ENCODE data around the gene PECR. TPM values are rescaled to one million over a fixed set of nuclear protein-coding genes. Genes with fewer than 3 reads are reported as not detected.
A peak's percentile ranks its signal among the peaks of the same experiment; 100 is the strongest.
"Not testable (repeated sequence)": the region's sequence is repeated elsewhere in the genome, so short reads cannot be mapped to it uniquely, and the experiment has no call there.

The PECR gene
- total RNA-seq, 1 donor: 9.9 TPM

GRCh38 chr2:216015722-216016464 is 65.7 kb downstream of the PECR start:
- no peak for TF ChIP-seq CTCF (IDR thresholded peaks at IDR 0.05; ENCODE audit: insufficient read depth, low read depth, low read length)
- H3K4me3 ChIP-seq (ENCODE audit: low read depth, low read length): no peak overlapping the region
- no peak for DNase-seq (ENCODE audit: low read depth)

- no peak for TF ChIP-seq CTCF (IDR thresholded peaks at IDR 0.05; ENCODE audit: insufficient read depth, low read depth, low read length)
- no peak overlapping the region for H3K4me3 ChIP-seq (ENCODE audit: low read depth, low read length)
- no peak for DNase-seq (ENCODE audit: low read depth)
Measured at GRCh38 chr2:216014986-216015385, 66.6 kb downstream of the PECR start.

GRCh38 chr2:216014006-216014405 is 67.6 kb downstream of the PECR start:
- no peak for TF ChIP-seq CTCF (IDR thresholded peaks at IDR 0.05; ENCODE audit: insufficient read depth, low read depth, low read length)
- no peak overlapping the region for H3K4me3 ChIP-seq (ENCODE audit: low read depth, low read length)
- DNase-seq (ENCODE audit: low read depth): no peak

- peak; percentile 77 for TF ChIP-seq CTCF (IDR thresholded peaks at IDR 0.05; ENCODE audit: insufficient read depth, low read depth, low read length)
- peak; percentile 63 for DNase-seq (ENCODE audit: low read depth)
- peak within 1 kb of the TSS; percentile 64 for H3K4me3 ChIP-seq (ENCODE audit: low read depth, low read length)
Measured at GRCh38 chr2:216013080-216013909, 68.3 kb downstream of the PECR start, which contains the start of gene MREG. TSS of gene MREG (minus strand) at chr2:216013551. CDS start at chr2:216013327, 224 bp downstream.

- H3K4me3 ChIP-seq (ENCODE audit: low read depth, low read length): peak overlapping the region; percentile 64
- TF ChIP-seq CTCF (IDR thresholded peaks at IDR 0.05; ENCODE audit: insufficient read depth, low read depth, low read length): no peak
- no peak for DNase-seq (ENCODE audit: low read depth)
Measured at GRCh38 chr2:216012830-216013079, 68.9 kb downstream of the PECR start.

DNA sequence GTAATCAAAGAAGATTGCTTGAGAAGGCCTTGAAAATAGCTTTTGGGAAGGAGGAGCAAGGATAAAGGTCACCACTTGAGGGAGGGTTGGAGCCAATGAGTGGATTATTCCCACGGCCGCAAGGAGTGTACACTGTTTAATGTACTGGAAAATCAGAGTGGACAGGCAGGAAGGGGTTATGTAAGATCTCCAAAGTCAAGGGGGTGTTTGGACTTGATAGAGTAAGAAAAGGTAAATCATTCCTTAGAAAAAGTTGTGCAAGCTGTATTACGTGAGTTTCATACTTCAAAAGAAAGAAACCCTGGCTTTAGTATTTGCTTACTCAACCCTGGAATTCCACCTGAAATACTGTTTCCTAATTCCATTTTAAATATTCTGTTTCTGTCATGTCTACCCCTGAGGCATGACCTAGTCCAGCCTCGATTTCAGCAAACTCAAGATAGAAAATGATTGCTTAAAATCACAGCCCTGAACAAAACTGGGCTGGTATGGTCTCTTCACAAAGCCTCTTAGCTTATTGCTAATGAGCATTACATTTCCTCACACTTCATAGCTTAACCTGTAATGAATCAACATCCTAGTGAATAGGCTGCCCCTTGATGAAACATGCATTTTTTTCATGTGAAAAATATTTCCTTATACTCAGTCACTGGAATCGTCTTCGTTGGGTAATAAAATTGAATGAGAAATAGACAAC is 69.3 kb downstream of the PECR start:
- no peak for TF ChIP-seq CTCF (IDR thresholded peaks at IDR 0.05; ENCODE audit: insufficient read depth, low read depth, low read length)
- peak overlapping the region; percentile 64 for H3K4me3 ChIP-seq (ENCODE audit: low read depth, low read length)
- no peak for DNase-seq (ENCODE audit: low read depth)

DNA sequence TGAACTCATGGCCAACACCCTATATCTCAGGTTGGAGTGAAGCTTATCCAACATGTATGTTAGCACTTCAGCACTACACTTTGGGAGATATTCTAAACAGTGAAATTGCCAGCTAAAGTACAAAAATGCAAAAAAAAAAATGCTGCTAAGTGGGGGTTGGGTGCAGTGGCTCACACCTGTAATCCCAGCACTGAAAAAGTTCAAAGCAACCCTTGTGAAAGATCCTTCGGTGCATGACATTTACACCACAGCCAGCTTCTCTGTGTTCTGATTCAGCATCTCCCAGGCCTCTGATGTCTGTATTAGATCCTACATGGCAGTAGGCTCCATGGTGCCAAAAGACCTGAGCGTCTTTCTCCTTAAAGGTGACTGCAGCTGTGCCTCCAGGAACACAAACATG is 72.4 kb downstream of the PECR start:
- DNase-seq (ENCODE audit: low read depth); H3K4me3 ChIP-seq (ENCODE audit: low read depth, low read length): not testable (repeated sequence)

All from fibroblast of villous mesenchyme (primary cell).